Nephron (organoid): ENCODE measurements around the gene BTN2A1.
"Not testable (repeated sequence)": the region's sequence is repeated elsewhere in the genome, so short reads cannot be mapped to it uniquely, and the experiment has no call there.

Source experiments
- H3K27ac Mint-ChIP-seq, 3 experiments: 2 replicates each; pipeline ENCODE4 v1.8.0; 2020; ENCODE audit warnings: mixed read lengths in 3 of 3, mild to moderate bottlenecking in 2 of 3, moderate library complexity in 1 of 3
- H3K27me3 Mint-ChIP-seq: 2 replicates; pipeline ENCODE4 v1.8.0; 2021; ENCODE audit warnings: low read depth, mild to moderate bottlenecking, moderate library complexity, mixed read lengths
- H3K36me3 Mint-ChIP-seq: 2 replicates; pipeline ENCODE4 v1.8.0; 2020; ENCODE audit warnings: low read depth, mixed read lengths
- H3K4me1 Mint-ChIP-seq: 2 replicates; pipeline ENCODE4 v1.8.0; 2020; ENCODE audit warnings: mixed read lengths
- H3K4me3 Mint-ChIP-seq, 3 experiments: 2 replicates each; pipeline ENCODE4 v1.8.0; 2020; ENCODE audit warnings: mild to moderate bottlenecking in 3 of 3, mixed read lengths in 3 of 3, moderate library complexity in 2 of 3
- H3K9me3 Mint-ChIP-seq: 2 replicates; pipeline ENCODE4 v1.8.0; 2020; ENCODE audit warnings: mixed read lengths
- CTCF ChIP-seq, 3 experiments: fragments of 200-600 bp; sonication (generic); IDR thresholded peaks; one replicate each; pipeline ENCODE4 v1.5.0; 2021; ENCODE audit warnings: antibody characterized with exemption in 3 of 3; ENCODE audit not compliant: unreplicated experiment in 3 of 3

BTN2A1 gene

GRCh38 chr6:26502165-26502564 lies 44.4 kb downstream of the BTN2A1 start:
- peaks cover 62% of the 10 kb centered on the region for H3K27me3 Mint-ChIP-seq
- H3K27ac Mint-ChIP-seq = no peak overlapping the region
- no peaks in the 10 kb centered on the region for H3K36me3 Mint-ChIP-seq
- no peak for TF ChIP-seq CTCF (IDR thresholded peaks at IDR 0.05; ENCODE audit: unreplicated experiment in 3 of 3)
- peak overlapping the region; percentile 58 to 71 (median 61) for H3K4me3 Mint-ChIP-seq
- no peaks in the 10 kb centered on the region for H3K9me3 Mint-ChIP-seq
- H3K4me1 Mint-ChIP-seq = peaks cover 8% of the 10 kb centered on the region

- Mint-ChIP-seq H3K9me3 (no peaks in the 10 kb centered on the region), H3K4me1 (peaks cover 8% of the 10 kb centered on the region), H3K27me3 (peaks cover 62% of the 10 kb centered on the region), H3K36me3 (no peaks in the 10 kb centered on the region), H3K4me3 (no peak overlapping the region), H3K27ac (no peak overlapping the region)
- no peak for TF ChIP-seq CTCF (IDR thresholded peaks at IDR 0.05; ENCODE audit: unreplicated experiment in 3 of 3)
Observed at GRCh38 chr6:26502626-26503025, 44.9 kb downstream of the BTN2A1 start.

- H3K27me3 Mint-ChIP-seq = peaks cover 41% of the 10 kb centered on the region
Observed at GRCh38 chr6:26507658-26508057, 49.9 kb downstream of the BTN2A1 start.

GRCh38 chr6:26511033-26511432 lies 53.3 kb downstream of the BTN2A1 start:
- not testable (repeated sequence) for H3K4me1 Mint-ChIP-seq, H3K36me3 Mint-ChIP-seq, H3K9me3 Mint-ChIP-seq, H3K4me3 Mint-ChIP-seq, H3K27ac Mint-ChIP-seq
- H3K27me3 Mint-ChIP-seq = peaks cover 15% of the 10 kb centered on the region

More at GRCh38 chr6:26507658-26508057, 49.9 kb downstream of the BTN2A1 start:
- no peaks in the 10 kb centered on the region for H3K36me3 Mint-ChIP-seq
- TF ChIP-seq CTCF (IDR thresholded peaks at IDR 0.05; ENCODE audit: unreplicated experiment in 3 of 3) = no peak
- no peaks in the 10 kb centered on the region for H3K9me3 Mint-ChIP-seq
- H3K27ac Mint-ChIP-seq = no peak overlapping the region
- no peak overlapping the region for H3K4me3 Mint-ChIP-seq
- no peaks in the 10 kb centered on the region for H3K4me1 Mint-ChIP-seq

GRCh38 chr6:26514984-26515383 lies 57.2 kb downstream of the BTN2A1 start:
- Mint-ChIP-seq H3K27me3 (peaks cover 6% of the 10 kb centered on the region), H3K27ac (no peak overlapping the region), H3K36me3 (no peaks in the 10 kb centered on the region), H3K9me3 (no peaks in the 10 kb centered on the region), H3K4me1 (no peaks in the 10 kb centered on the region), H3K4me3 (no peak overlapping the region)
- no peak for TF ChIP-seq CTCF (IDR thresholded peaks at IDR 0.05; ENCODE audit: unreplicated experiment in 3 of 3)

- Mint-ChIP-seq H3K27me3 (peaks cover 3% of the 10 kb centered on the region), H3K36me3 (no peaks in the 10 kb centered on the region), H3K4me3 (no peak overlapping the region), H3K27ac (no peak overlapping the region), H3K9me3 (no peaks in the 10 kb centered on the region), H3K4me1 (peaks cover 5% of the 10 kb centered on the region)
- no peak for TF ChIP-seq CTCF (IDR thresholded peaks at IDR 0.05; ENCODE audit: unreplicated experiment in 3 of 3)
Observed at GRCh38 chr6:26516481-26517427, 59.0 kb downstream of the BTN2A1 start.
